Nephron progenitor cell (in vitro differentiated cells): ENCODE measurements around the gene HCRTR1.

Experiments used
- DNase-seq: peaks from one replicate; pipeline ENCODE4 v3.0.0; 2021
- H3K27ac Mint-ChIP-seq: 2 replicates; pipeline ENCODE4 v1.8.0; 2021; ENCODE audit warnings: mild to moderate bottlenecking, moderate library complexity, mixed read lengths
- H3K27me3 Mint-ChIP-seq: 2 replicates; pipeline ENCODE4 v1.8.0; 2021; ENCODE audit warnings: mild to moderate bottlenecking, low read depth, mixed read lengths; ENCODE audit not compliant: poor library complexity
- H3K36me3 Mint-ChIP-seq: 2 replicates; pipeline ENCODE4 v1.8.0; 2021; ENCODE audit warnings: low read depth, mixed read lengths
- H3K4me1 Mint-ChIP-seq: 2 replicates; pipeline ENCODE4 v1.8.0; 2021; ENCODE audit warnings: mixed read lengths
- H3K4me3 Mint-ChIP-seq: 2 replicates; pipeline ENCODE4 v1.8.0; 2021; ENCODE audit warnings: mild to moderate bottlenecking, moderate library complexity, mixed read lengths
- H3K9me3 Mint-ChIP-seq: 2 replicates; pipeline ENCODE4 v1.8.0; 2021; ENCODE audit warnings: mild to moderate bottlenecking, moderate library complexity, mixed read lengths
- CTCF ChIP-seq: fragments of 200-600 bp; sonication (generic); IDR thresholded peaks from 2 replicates; pipeline ENCODE4 v1.5.0; 2021; ENCODE audit warnings: antibody characterized with exemption

The HCRTR1 gene

GRCh38 chr1:31627301-31627929 lies 9.9 kb downstream of the HCRTR1 start:
- DNase-seq = no peak
- no peak for TF ChIP-seq CTCF
- Mint-ChIP-seq H3K4me3 (no peak overlapping the region), H3K27me3 (no peaks in the 10 kb centered on the region), H3K9me3 (no peaks in the 10 kb centered on the region), H3K36me3 (peaks cover 15% of the 10 kb centered on the region), H3K27ac (peak overlapping the region; percentile 42), H3K4me1 (peaks cover 25% of the 10 kb centered on the region)

GRCh38 chr1:31627930-31628559 lies 10.6 kb downstream of the HCRTR1 start:
- DNase-seq = no peak
- H3K27ac Mint-ChIP-seq = no peak overlapping the region
- H3K4me1 Mint-ChIP-seq = peaks cover 25% of the 10 kb centered on the region
- no peaks in the 10 kb centered on the region for H3K27me3 Mint-ChIP-seq
- TF ChIP-seq CTCF = no peak
- no peak overlapping the region for H3K4me3 Mint-ChIP-seq
- no peaks in the 10 kb centered on the region for H3K9me3 Mint-ChIP-seq
- H3K36me3 Mint-ChIP-seq = peaks cover 15% of the 10 kb centered on the region

- no peak for TF ChIP-seq CTCF
- Mint-ChIP-seq H3K27ac (peak overlapping the region; percentile 8), H3K4me3 (no peak overlapping the region), H3K27me3 (no peaks in the 10 kb centered on the region), H3K4me1 (peaks cover 25% of the 10 kb centered on the region), H3K9me3 (no peaks in the 10 kb centered on the region), H3K36me3 (peaks cover 15% of the 10 kb centered on the region)
- no peak for DNase-seq
Measured at GRCh38 chr1:31628931-31629556, 11.6 kb downstream of the HCRTR1 start.

- no peak for TF ChIP-seq CTCF
- no peak for DNase-seq
- H3K27me3 Mint-ChIP-seq = no peaks in the 10 kb centered on the region
- peaks cover 15% of the 10 kb centered on the region for H3K4me1 Mint-ChIP-seq
- no peak overlapping the region for H3K4me3 Mint-ChIP-seq
- H3K9me3 Mint-ChIP-seq = no peaks in the 10 kb centered on the region
- peaks cover 15% of the 10 kb centered on the region for H3K36me3 Mint-ChIP-seq
- H3K27ac Mint-ChIP-seq = no peak overlapping the region
Measured at GRCh38 chr1:31632649-31633048, 15.2 kb downstream of the HCRTR1 start.

GRCh38 chr1:31633117-31633516 lies 15.6 kb downstream of the HCRTR1 start:
- peaks cover 15% of the 10 kb centered on the region for H3K36me3 Mint-ChIP-seq
- no peaks in the 10 kb centered on the region for H3K9me3 Mint-ChIP-seq
- peaks cover 11% of the 10 kb centered on the region for H3K4me1 Mint-ChIP-seq
- no peak overlapping the region for H3K27ac Mint-ChIP-seq
- peak; percentile 34 for DNase-seq
- no peaks in the 10 kb centered on the region for H3K27me3 Mint-ChIP-seq
- peak; percentile 23 for TF ChIP-seq CTCF
- no peak overlapping the region for H3K4me3 Mint-ChIP-seq
